ENCODE data around the gene CCDC88A. TPM values are rescaled to one million over a fixed set of nuclear protein-coding genes. Genes with fewer than 3 reads are reported as not detected.

Gene CCDC88A
- total and polyA plus RNA-seq, 2 donors (not counting 1 experiment from before 2014, with no cell fraction given), result 2.7 to 26.0 TPM

- no peaks in the 10 kb centered on the region for H3K79me2 ChIP-seq (ENCODE audit: control insufficient read depth, insufficient read depth, low read length)
- Mint-ChIP-seq H3K27ac (no peak overlapping the region), H3K9me3 (ENCODE audit: insufficient read depth) (no peaks in the 10 kb centered on the region), H3K27me3 (no peaks in the 10 kb centered on the region), H3K4me1 (peaks cover 2% of the 10 kb centered on the region), H3K4me3 (no peak overlapping the region)
- H3K27ac ChIP-seq (ENCODE audit: low read length in 2 of 2), result no peak overlapping the region
- no peak overlapping the region for H2AFZ ChIP-seq (ENCODE audit: insufficient read depth, low read depth, low read length, poor library complexity, severe bottlenecking)
- ChIA-PET POLR2A (no interaction called here), CTCF (no interaction called here)
- no peaks in the 10 kb centered on the region for H3K9me3 ChIP-seq (ENCODE audit: control extremely low read depth in 1 of 3, control insufficient read depth in 2 of 3, insufficient read depth in 1 of 3, low read length in 2 of 3)
- no peak overlapping the region for H3K9ac ChIP-seq (ENCODE audit: low read length)
- no peaks in the 10 kb centered on the region for H3K4me1 ChIP-seq (ENCODE audit: control insufficient read depth in 2 of 2, insufficient read depth in 2 of 2, low read length in 2 of 2)
- no peaks in the 10 kb centered on the region for H3K36me3 ChIP-seq (replicated peaks in 1 of 2; ENCODE audit: control extremely low read depth in 1 of 2, control insufficient read depth in 1 of 2, extremely low read depth in 1 of 2, insufficient read depth in 2 of 2, low read length in 1 of 2)
- WGBS (ENCODE audit: insufficient coverage), result no CpG with 5 or more reads among the region's 3 CpGs
- no peaks in the 10 kb centered on the region for H4K20me1 ChIP-seq (ENCODE audit: control insufficient read depth, insufficient read depth, low read length, poor library complexity, severe bottlenecking)
- DNase-seq, result no peak
- ATAC-seq (ENCODE audit: low read depth), result no peak
- H3K27me3 ChIP-seq (replicated peaks in 1 of 4; ENCODE audit: control extremely low read depth in 1 of 4, control insufficient read depth in 3 of 4, insufficient read depth in 4 of 4, low read length in 3 of 4), result no peaks in the 10 kb centered on the region
- intact Hi-C loops (cut with micrococcal nuclease), result no loop called here
- no peak for TF ChIP-seq CTCF (IDR thresholded peaks at IDR 0.05)
- TF ChIP-seq EZH2 (IDR thresholded peaks at IDR 0.05; ENCODE audit: borderline replicate concordance, insufficient read depth, low read depth, low read length, poor library complexity, severe bottlenecking), result no peak
- H3K4me3 ChIP-seq (ENCODE audit: control extremely low read depth in 1 of 5, extremely low read depth in 1 of 5, insufficient read depth in 1 of 5, low read depth in 2 of 5, low read length in 4 of 5), result no peak overlapping the region
- no peak overlapping the region for H3K4me2 ChIP-seq (replicated peaks; ENCODE audit: low read depth, low read length, poor library complexity, severe bottlenecking)
Measured at GRCh38 chr2:55302241-55302640, 117.4 kb downstream of the CCDC88A start.

GRCh38 chr2:55301277-55301676 is 118.4 kb downstream of the CCDC88A start:
- H3K27me3 Mint-ChIP-seq, result no peaks in the 10 kb centered on the region
- no peaks in the 10 kb centered on the region for H3K9me3 ChIP-seq (ENCODE audit: control extremely low read depth in 1 of 3, control insufficient read depth in 2 of 3, insufficient read depth in 1 of 3, low read length in 2 of 3)
- no CpG with 5 or more reads among the region's 1 CpG for WGBS (ENCODE audit: insufficient coverage)
- H3K27ac Mint-ChIP-seq, result no peak overlapping the region
- H3K9ac ChIP-seq (ENCODE audit: low read length), result no peak overlapping the region
- no peaks in the 10 kb centered on the region for H4K20me1 ChIP-seq (ENCODE audit: control insufficient read depth, insufficient read depth, low read length, poor library complexity, severe bottlenecking)
- no peak overlapping the region for H2AFZ ChIP-seq (ENCODE audit: insufficient read depth, low read depth, low read length, poor library complexity, severe bottlenecking)
- intact Hi-C loops (cut with micrococcal nuclease), result no loop called here
- no peak overlapping the region for H3K4me2 ChIP-seq (replicated peaks; ENCODE audit: low read depth, low read length, poor library complexity, severe bottlenecking)
- H3K4me3 ChIP-seq (ENCODE audit: control extremely low read depth in 1 of 5, extremely low read depth in 1 of 5, insufficient read depth in 1 of 5, low read depth in 2 of 5, low read length in 4 of 5), result no peak overlapping the region
- H3K4me1 Mint-ChIP-seq, result peaks cover 2% of the 10 kb centered on the region
- no peaks in the 10 kb centered on the region for H3K79me2 ChIP-seq (ENCODE audit: control insufficient read depth, insufficient read depth, low read length)
- H3K27me3 ChIP-seq (replicated peaks in 1 of 4; ENCODE audit: control extremely low read depth in 1 of 4, control insufficient read depth in 3 of 4, insufficient read depth in 4 of 4, low read length in 3 of 4), result no peaks in the 10 kb centered on the region
- ChIA-PET CTCF (no interaction called here), POLR2A (no interaction called here)
- no peaks in the 10 kb centered on the region for H3K9me3 Mint-ChIP-seq (ENCODE audit: insufficient read depth)
- TF ChIP-seq CTCF (IDR thresholded peaks at IDR 0.05), result no peak
- no peak for ATAC-seq (ENCODE audit: low read depth)
- no peaks in the 10 kb centered on the region for H3K36me3 ChIP-seq (replicated peaks in 1 of 2; ENCODE audit: control extremely low read depth in 1 of 2, control insufficient read depth in 1 of 2, extremely low read depth in 1 of 2, insufficient read depth in 2 of 2, low read length in 1 of 2)
- no peaks in the 10 kb centered on the region for H3K4me1 ChIP-seq (ENCODE audit: control insufficient read depth in 2 of 2, insufficient read depth in 2 of 2, low read length in 2 of 2)
- no peak for DNase-seq
- H3K27ac ChIP-seq (ENCODE audit: low read length in 2 of 2), result no peak overlapping the region
- no peak overlapping the region for H3K4me3 Mint-ChIP-seq

Data from B cell (primary cell).